ENCODE results near the gene EP400. TPM values are rescaled to one million over a fixed set of nuclear protein-coding genes. Genes with fewer than 3 reads are reported as not detected.
"Not testable (repeated sequence)": the region's sequence is repeated elsewhere in the genome, so short reads cannot be mapped to it uniquely, and the experiment has no call there.

Gene EP400
- total and polyA plus RNA-seq, 2 of the 13 experiments (the other 11 are each of a cell fraction or from before 2014, with no cell fraction given): 4.9 to 5.0 TPM

DNA sequence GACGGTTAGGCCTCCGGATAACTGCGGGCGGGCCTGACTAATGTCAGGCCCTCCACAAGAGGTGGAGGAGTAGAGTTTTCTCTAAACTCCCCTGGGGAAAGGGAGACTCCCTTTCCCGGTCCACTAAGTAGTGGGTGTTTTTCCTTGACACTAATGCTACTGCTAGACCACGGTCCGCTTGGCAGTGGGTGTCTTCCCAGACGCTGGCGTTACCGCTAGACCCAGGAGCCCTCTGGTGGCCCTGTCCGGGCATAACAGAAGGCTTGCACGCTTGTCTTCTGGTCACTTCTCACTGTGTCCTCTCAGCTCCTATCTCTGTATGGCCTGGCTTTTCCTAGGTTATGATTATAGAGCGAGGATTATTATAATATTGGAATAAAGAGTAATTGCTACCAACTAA lies 102.0 kb downstream of the EP400 start:
- H3K4me1 ChIP-seq (ENCODE audit: insufficient read depth, low read length); H3K4me2 ChIP-seq (ENCODE audit: low read depth, low read length); CTCF ChIA-PET (ENCODE audit: low intra/inter-chr PET ratio, low total read pairs); BruUV-seq (replicated peaks); H3K9ac ChIP-seq (ENCODE audit: insufficient read depth, low read depth, low read length); H2AFZ ChIP-seq (ENCODE audit: low read length); H3K27ac ChIP-seq (ENCODE audit: extremely low read length, insufficient read depth, low read length); in situ Hi-C loops (cut with HindIII; ENCODE audit: extremely low pct_ligation_motif_present, low pct_unique_long_range_greater_than_20kb); H4K20me1 ChIP-seq (ENCODE audit: insufficient read depth, low read length); H3K27me3 ChIP-seq (ENCODE audit: control insufficient read depth in 1 of 2, insufficient read depth in 2 of 2, low read length in 2 of 2); ATAC-seq; intact Hi-C loops (cut with micrococcal nuclease; ENCODE audit: unreplicated experiment); POLR2A ChIA-PET; H3K9me3 ChIP-seq (ENCODE audit: low read length); H3K79me2 ChIP-seq (ENCODE audit: insufficient read depth, low read length); H3K4me3 ChIP-seq (replicated peaks in 1 of 3; ENCODE audit: insufficient read depth in 1 of 3, low read depth in 2 of 3, low read length in 3 of 3); FAIRE-seq: not testable (repeated sequence)
- peak; percentile 7 for DNase-seq (ENCODE audit: low spot score)
- peaks cover 38 to 75% of the 10 kb centered on the region in 2 experiments for H3K36me3 ChIP-seq (replicated peaks in 1 of 2; ENCODE audit: control insufficient read depth in 1 of 2, insufficient read depth in 2 of 2, low read length in 2 of 2)
- WGBS (ENCODE audit: low lambda C conversion rate): 95% methylated on average over 9 of the region's 13 CpGs
- TF ChIP-seq STAG1 (CRISPR knock-in tag; IDR thresholded peaks at IDR 0.05): peak; percentile 17; the same call in 1 of the 2 replicates
- TF ChIP-seq, protein P1, sequence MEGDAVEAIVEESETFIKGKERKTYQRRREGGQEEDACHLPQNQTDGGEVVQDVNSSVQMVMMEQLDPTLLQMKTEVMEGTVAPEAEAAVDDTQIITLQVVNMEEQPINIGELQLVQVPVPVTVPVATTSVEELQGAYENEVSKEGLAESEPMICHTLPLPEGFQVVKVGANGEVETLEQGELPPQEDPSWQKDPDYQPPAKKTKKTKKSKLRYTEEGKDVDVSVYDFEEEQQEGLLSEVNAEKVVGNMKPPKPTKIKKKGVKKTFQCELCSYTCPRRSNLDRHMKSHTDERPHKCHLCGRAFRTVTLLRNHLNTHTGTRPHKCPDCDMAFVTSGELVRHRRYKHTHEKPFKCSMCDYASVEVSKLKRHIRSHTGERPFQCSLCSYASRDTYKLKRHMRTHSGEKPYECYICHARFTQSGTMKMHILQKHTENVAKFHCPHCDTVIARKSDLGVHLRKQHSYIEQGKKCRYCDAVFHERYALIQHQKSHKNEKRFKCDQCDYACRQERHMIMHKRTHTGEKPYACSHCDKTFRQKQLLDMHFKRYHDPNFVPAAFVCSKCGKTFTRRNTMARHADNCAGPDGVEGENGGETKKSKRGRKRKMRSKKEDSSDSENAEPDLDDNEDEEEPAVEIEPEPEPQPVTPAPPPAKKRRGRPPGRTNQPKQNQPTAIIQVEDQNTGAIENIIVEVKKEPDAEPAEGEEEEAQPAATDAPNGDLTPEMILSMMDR (CRISPR knock-in tag; IDR thresholded peaks at IDR 0.05): peak; percentile 47
- TF ChIP-seq, protein P2, sequence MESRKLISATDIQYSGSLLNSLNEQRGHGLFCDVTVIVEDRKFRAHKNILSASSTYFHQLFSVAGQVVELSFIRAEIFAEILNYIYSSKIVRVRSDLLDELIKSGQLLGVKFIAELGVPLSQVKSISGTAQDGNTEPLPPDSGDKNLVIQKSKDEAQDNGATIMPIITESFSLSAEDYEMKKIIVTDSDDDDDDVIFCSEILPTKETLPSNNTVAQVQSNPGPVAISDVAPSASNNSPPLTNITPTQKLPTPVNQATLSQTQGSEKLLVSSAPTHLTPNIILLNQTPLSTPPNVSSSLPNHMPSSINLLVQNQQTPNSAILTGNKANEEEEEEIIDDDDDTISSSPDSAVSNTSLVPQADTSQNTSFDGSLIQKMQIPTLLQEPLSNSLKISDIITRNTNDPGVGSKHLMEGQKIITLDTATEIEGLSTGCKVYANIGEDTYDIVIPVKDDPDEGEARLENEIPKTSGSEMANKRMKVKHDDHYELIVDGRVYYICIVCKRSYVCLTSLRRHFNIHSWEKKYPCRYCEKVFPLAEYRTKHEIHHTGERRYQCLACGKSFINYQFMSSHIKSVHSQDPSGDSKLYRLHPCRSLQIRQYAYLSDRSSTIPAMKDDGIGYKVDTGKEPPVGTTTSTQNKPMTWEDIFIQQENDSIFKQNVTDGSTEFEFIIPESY (CRISPR knock-in tag; IDR thresholded peaks at IDR 0.05): peak; percentile 100
